Right atrium auricular region (tissue), 2 donors: ENCODE measurements around the gene FKRP. TPM values are rescaled to one million over a fixed set of nuclear protein-coding genes. Genes with fewer than 3 reads are reported as not detected.
"Not testable (repeated sequence)": the region's sequence is repeated elsewhere in the genome, so short reads cannot be mapped to it uniquely, and the experiment has no call there.

ENCODE experiments used
- DNase-seq: peaks from one replicate; pipeline ENCODE4 v3.0.0-alpha.2; 2019; ENCODE audit warnings: low spot score
- H3K27ac ChIP-seq, 2 donors: fragments of 200-600 bp; sonication (generic); 1 replicate in 1 of 2; 2 replicates in 1 of 2; pipeline ENCODE4 v1.5.1; 2016 to 2019
- H3K27me3 ChIP-seq, 2 donors: fragments of 200-600 bp; sonication (generic); one replicate each; pipeline versions ENCODE4 v1.5.1 to v1.6.0; 2017 to 2019
- H3K36me3 ChIP-seq: fragments of 200-600 bp; sonication (generic); one replicate; pipeline ENCODE4 v1.5.1; 2016
- H3K4me1 ChIP-seq, 2 donors: fragments of 200-600 bp; sonication (generic); one replicate each; pipeline versions ENCODE4 v1.5.1 to v1.6.0; 2017 to 2019
- H3K4me3 ChIP-seq, 2 donors: fragments of 200-600 bp; sonication (generic); 1 replicate in 1 of 2; 2 replicates in 1 of 2; pipeline ENCODE4 v1.5.1; 2017 to 2019; ENCODE audit warnings: mild to moderate bottlenecking in 1 of 2, moderate library complexity in 1 of 2
- H3K9me3 ChIP-seq, 2 donors: fragments of 200-600 bp; sonication (generic); one replicate each; pipeline ENCODE4 v1.5.1; 2019
- total RNA-seq, 2 donors: library from RNA; depleted of rRNA; stranded (reverse); fragments of >200 nt; gene quantifications; one replicate each; pipeline ENCODE4 v1.1.0, GENCODE V29; 2016
- TF ChIP-seq, protein P1 (sequence below), 2 donors: fragments of 200-600 bp; sonication (generic); IDR thresholded peaks; one replicate each; pipeline ENCODE4 v1.5.1; 2019; ENCODE audit warnings: antibody characterized with exemption in 2 of 2

FKRP gene
- total RNA-seq, 2 donors from 2014 or later: 20.3 to 23.8 TPM

DNA sequence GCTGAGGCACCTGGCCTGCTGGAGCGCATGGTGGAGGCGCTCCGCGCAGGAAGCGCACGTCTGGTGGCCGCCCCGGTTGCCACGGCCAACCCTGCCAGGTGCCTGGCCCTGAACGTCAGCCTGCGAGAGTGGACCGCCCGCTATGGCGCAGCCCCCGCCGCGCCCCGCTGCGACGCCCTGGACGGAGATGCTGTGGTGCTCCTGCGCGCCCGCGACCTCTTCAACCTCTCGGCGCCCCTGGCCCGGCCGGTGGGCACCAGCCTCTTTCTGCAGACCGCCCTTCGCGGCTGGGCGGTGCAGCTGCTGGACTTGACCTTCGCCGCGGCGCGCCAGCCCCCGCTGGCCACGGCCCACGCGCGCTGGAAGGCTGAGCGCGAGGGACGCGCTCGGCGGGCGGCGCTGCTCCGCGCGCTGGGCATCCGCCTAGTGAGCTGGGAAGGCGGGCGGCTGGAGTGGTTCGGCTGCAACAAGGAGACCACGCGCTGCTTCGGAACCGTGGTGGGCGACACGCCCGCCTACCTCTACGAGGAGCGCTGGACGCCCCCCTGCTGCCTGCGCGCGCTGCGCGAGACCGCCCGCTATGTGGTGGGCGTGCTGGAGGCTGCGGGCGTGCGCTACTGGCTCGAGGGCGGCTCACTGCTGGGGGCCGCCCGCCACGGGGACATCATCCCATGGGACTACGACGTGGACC, 10.1 kb downstream of the FKRP start:
- Histone ChIP-seq H3K27ac (no peak overlapping the region), H3K4me1 (peaks cover 0 to 26% of the 10 kb centered on the region in 2 donors), H3K36me3 (peaks cover 20% of the 10 kb centered on the region)

DNA sequence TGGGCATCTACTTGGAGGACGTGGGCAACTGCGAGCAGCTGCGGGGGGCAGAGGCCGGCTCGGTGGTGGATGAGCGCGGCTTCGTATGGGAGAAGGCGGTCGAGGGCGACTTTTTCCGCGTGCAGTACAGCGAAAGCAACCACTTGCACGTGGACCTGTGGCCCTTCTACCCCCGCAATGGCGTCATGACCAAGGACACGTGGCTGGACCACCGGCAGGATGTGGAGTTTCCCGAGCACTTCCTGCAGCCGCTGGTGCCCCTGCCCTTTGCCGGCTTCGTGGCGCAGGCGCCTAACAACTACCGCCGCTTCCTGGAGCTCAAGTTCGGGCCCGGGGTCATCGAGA, 10.7 kb downstream of the FKRP start:
- peaks cover 18% of the 10 kb centered on the region for H3K36me3 ChIP-seq
- H3K4me3 ChIP-seq: no peak overlapping the region
- H3K9me3 ChIP-seq: no peaks in the 10 kb centered on the region
- DNase-seq: no peak
- TF ChIP-seq, protein P1, sequence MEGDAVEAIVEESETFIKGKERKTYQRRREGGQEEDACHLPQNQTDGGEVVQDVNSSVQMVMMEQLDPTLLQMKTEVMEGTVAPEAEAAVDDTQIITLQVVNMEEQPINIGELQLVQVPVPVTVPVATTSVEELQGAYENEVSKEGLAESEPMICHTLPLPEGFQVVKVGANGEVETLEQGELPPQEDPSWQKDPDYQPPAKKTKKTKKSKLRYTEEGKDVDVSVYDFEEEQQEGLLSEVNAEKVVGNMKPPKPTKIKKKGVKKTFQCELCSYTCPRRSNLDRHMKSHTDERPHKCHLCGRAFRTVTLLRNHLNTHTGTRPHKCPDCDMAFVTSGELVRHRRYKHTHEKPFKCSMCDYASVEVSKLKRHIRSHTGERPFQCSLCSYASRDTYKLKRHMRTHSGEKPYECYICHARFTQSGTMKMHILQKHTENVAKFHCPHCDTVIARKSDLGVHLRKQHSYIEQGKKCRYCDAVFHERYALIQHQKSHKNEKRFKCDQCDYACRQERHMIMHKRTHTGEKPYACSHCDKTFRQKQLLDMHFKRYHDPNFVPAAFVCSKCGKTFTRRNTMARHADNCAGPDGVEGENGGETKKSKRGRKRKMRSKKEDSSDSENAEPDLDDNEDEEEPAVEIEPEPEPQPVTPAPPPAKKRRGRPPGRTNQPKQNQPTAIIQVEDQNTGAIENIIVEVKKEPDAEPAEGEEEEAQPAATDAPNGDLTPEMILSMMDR (IDR thresholded peaks at IDR 0.05): no peak
- H3K27me3 ChIP-seq: no peaks in the 10 kb centered on the region
- no peak overlapping the region for H3K27ac ChIP-seq
- H3K4me1 ChIP-seq: peaks cover 0 to 26% of the 10 kb centered on the region in 2 donors

More for the DNA sequence above, 10.1 kb downstream of the FKRP start:
- Histone ChIP-seq H3K27me3 (no peaks in the 10 kb centered on the region), H3K9me3 (no peaks in the 10 kb centered on the region), H3K4me3 (no peak overlapping the region)
- TF ChIP-seq, protein P1 (IDR thresholded peaks at IDR 0.05): no peak
- DNase-seq: no peak

DNA sequence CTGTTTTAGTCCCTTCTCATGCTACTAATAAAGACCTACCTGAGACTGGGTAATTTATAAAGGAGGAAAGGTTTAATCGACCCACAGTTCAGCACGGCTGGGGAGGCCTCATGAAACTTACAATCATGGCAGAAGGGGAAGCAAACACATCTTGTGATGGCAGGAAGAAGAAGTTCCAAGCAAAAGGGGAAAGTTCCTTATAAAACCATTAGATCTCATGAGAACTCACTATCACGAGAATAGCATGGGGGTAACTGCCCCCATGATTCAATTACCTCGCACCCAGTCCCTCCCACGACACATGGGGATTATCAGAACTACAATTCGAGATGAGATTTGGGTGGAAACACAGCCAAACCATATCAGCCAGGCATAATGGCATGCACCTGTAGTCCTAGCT, 13.3 kb downstream of the FKRP start:
- Histone ChIP-seq H3K4me1 (peaks cover 0 to 26% of the 10 kb centered on the region in 2 donors), H3K27ac (peak overlapping the region in 1 of 2 donors; percentile 4), H3K4me3 (no peak overlapping the region), H3K9me3 (no peaks in the 10 kb centered on the region), H3K36me3 (peaks cover 5% of the 10 kb centered on the region), H3K27me3 (no peaks in the 10 kb centered on the region)
- no peak for DNase-seq
- TF ChIP-seq, protein P1 (IDR thresholded peaks at IDR 0.05): no peak

DNA sequence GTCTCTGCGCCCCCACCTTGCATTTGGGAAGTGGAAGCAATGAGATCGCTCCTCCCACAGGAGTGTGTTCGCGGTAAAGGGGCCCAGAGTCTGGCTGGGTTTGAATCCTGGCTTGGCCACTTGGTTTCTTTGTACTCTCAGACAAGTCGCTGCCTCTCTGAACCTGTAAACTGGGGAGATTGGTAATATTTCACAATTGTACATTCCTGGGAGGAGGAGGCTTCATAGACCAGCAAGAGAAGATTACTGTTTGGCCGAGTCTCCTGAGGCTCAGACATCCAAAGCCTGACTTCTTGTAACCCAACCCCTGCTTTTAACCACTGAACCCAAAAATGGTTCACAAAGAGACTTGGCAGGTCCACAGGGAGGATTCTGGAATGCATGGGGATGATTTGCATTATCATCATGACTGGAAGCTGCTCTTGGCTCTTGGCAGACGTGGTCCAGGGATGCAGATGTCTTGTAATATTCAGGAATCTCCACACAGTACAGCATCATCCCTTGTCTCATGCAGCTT, 14.0 kb downstream of the FKRP start:
- Histone ChIP-seq H3K9me3 (no peaks in the 10 kb centered on the region), H3K4me1 (peaks cover 0 to 26% of the 10 kb centered on the region in 2 donors), H3K36me3 (peaks cover 5% of the 10 kb centered on the region), H3K27ac (no peak overlapping the region), H3K4me3 (no peak overlapping the region), H3K27me3 (no peaks in the 10 kb centered on the region)
- TF ChIP-seq, protein P1 (IDR thresholded peaks at IDR 0.05): no peak
- no peak for DNase-seq

DNA sequence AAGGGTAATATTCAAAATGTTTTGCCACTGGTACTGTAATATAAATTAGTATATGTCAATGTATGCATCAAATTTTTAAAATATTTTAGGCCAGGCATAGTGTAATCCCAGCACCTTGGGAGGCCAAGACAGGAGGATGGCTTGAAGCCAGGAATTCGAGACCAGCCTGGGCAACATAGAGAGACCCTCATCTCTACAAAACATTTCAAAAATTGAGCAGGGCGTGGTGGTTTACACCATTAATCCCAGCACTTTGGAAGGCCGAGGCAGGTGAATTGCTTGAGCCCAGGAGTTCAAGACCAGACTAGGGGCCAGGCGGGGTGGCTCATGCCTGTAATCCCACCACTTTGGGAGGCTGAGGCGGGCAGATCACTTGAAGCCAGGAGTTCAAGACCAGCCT, 14.5 kb downstream of the FKRP start:
- H3K27ac ChIP-seq: no peak overlapping the region
- TF ChIP-seq, protein P1 (IDR thresholded peaks at IDR 0.05): no peak
- peaks cover 5% of the 10 kb centered on the region for H3K36me3 ChIP-seq
- H3K4me3 ChIP-seq: no peak overlapping the region
- no peaks in the 10 kb centered on the region for H3K9me3 ChIP-seq
- DNase-seq: no peak
- no peaks in the 10 kb centered on the region for H3K27me3 ChIP-seq
- H3K4me1 ChIP-seq: peaks cover 0 to 23% of the 10 kb centered on the region in 2 donors

DNA sequence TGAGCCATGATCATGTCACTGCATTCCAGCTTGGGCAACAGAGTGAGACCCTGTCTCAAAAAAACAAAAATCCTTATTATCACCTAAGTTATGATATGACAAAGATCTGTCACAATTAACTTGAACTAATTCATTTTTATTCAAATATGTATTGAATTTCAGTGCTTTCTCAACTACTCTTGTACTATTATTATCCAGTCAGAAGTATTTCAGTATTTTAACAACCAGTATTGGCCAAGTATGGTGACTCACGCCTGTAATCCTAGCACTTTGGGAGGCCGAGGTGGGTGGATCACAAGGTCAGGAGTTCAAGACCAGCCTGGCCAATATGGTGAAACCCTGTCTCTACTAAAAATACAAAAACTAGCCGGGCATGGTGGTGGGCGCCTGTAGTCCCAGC, 15.0 kb downstream of the FKRP start:
- not testable (repeated sequence) for H3K27me3 ChIP-seq, H3K36me3 ChIP-seq, H3K9me3 ChIP-seq, H3K4me3 ChIP-seq, H3K27ac ChIP-seq, DNase-seq
- H3K4me1 ChIP-seq: peaks cover 0 to 20% of the 10 kb centered on the region in 2 donors
